ENCODE results near the gene CDH23.

The CDH23 gene

GRCh38 chr10:71700731-71701368 lies 304.1 kb downstream of the CDH23 start:
- Histone ChIP-seq H3K9ac (no peak overlapping the region), H3K36me3 (ENCODE audit: control insufficient read depth, insufficient read depth, low read length) (no peaks in the 10 kb centered on the region), H3K79me2 (no peaks in the 10 kb centered on the region), H3K27ac (no peak overlapping the region), H3K4me2 (ENCODE audit: low read length) (no peak overlapping the region), H3K9me3 (ENCODE audit: control insufficient read depth, low read length) (no peaks in the 10 kb centered on the region), H3K27me3 (ENCODE audit: control insufficient read depth, insufficient read depth, low read length) (no peaks in the 10 kb centered on the region), H3K4me3 (ENCODE audit: low read depth, low read length) (no peak overlapping the region), H3K4me1 (no peaks in the 10 kb centered on the region), H2AFZ (no peak overlapping the region)
- TF ChIP-seq CTCF (IDR thresholded peaks at IDR 0.05): no peak

- no peaks in the 10 kb centered on the region for H3K27me3 ChIP-seq (ENCODE audit: control insufficient read depth, insufficient read depth, low read length)
- no peaks in the 10 kb centered on the region for H3K36me3 ChIP-seq (ENCODE audit: control insufficient read depth, insufficient read depth, low read length)
- no peak overlapping the region for H3K4me2 ChIP-seq (ENCODE audit: low read length)
- no peak for TF ChIP-seq CTCF (IDR thresholded peaks at IDR 0.05)
- H2AFZ ChIP-seq: no peak overlapping the region
- no peak overlapping the region for H3K27ac ChIP-seq
- H3K79me2 ChIP-seq: no peaks in the 10 kb centered on the region
- no peaks in the 10 kb centered on the region for H3K4me1 ChIP-seq
- no peak overlapping the region for H3K9ac ChIP-seq
- no peak overlapping the region for H3K4me3 ChIP-seq (ENCODE audit: low read depth, low read length)
- H3K9me3 ChIP-seq (ENCODE audit: control insufficient read depth, low read length): no peaks in the 10 kb centered on the region
Observed at GRCh38 chr10:71701496-71702132, 304.9 kb downstream of the CDH23 start.

- no peak overlapping the region for H2AFZ ChIP-seq
- H3K36me3 ChIP-seq (ENCODE audit: control insufficient read depth, insufficient read depth, low read length): no peaks in the 10 kb centered on the region
- no peaks in the 10 kb centered on the region for H3K27me3 ChIP-seq (ENCODE audit: control insufficient read depth, insufficient read depth, low read length)
- no peak overlapping the region for H3K27ac ChIP-seq
- no peak overlapping the region for H3K9ac ChIP-seq
- H3K4me3 ChIP-seq (ENCODE audit: low read depth, low read length): no peak overlapping the region
- H3K9me3 ChIP-seq (ENCODE audit: control insufficient read depth, low read length): no peaks in the 10 kb centered on the region
- H3K4me1 ChIP-seq: no peaks in the 10 kb centered on the region
- TF ChIP-seq CTCF (IDR thresholded peaks at IDR 0.05): no peak
- H3K79me2 ChIP-seq: no peaks in the 10 kb centered on the region
- H3K4me2 ChIP-seq (ENCODE audit: low read length): no peak overlapping the region
Observed at GRCh38 chr10:71703577-71703976, 306.9 kb downstream of the CDH23 start.

- no peaks in the 10 kb centered on the region for H3K79me2 ChIP-seq
Observed at GRCh38 chr10:71704816-71705215, 308.1 kb downstream of the CDH23 start.

More at GRCh38 chr10:71704816-71705215, 308.1 kb downstream of the CDH23 start:
- Histone ChIP-seq H3K4me2 (ENCODE audit: low read length) (no peak overlapping the region), H3K27me3 (ENCODE audit: control insufficient read depth, insufficient read depth, low read length) (no peaks in the 10 kb centered on the region), H3K4me3 (ENCODE audit: low read depth, low read length) (no peak overlapping the region), H3K36me3 (ENCODE audit: control insufficient read depth, insufficient read depth, low read length) (no peaks in the 10 kb centered on the region), H2AFZ (no peak overlapping the region), H3K27ac (no peak overlapping the region), H3K9ac (no peak overlapping the region), H3K9me3 (ENCODE audit: control insufficient read depth, low read length) (no peaks in the 10 kb centered on the region), H3K4me1 (no peaks in the 10 kb centered on the region)
- TF ChIP-seq CTCF (IDR thresholded peaks at IDR 0.05): no peak
